K562 (cell line): ENCODE measurements around the gene DALRD3. TPM values are rescaled to one million over a fixed set of nuclear protein-coding genes. Genes with fewer than 3 reads are reported as not detected.
A peak's percentile ranks its signal among the peaks of the same experiment; 100 is the strongest.

Experiments used
- ATF2 ChIP-seq: sonication (generic); formaldehyde crosslinking; IDR thresholded peaks from 2 replicates; pipeline ENCODE4 v1.8.1; 2022; ENCODE audit warnings: missing genetic modification reagents
- ATF7 ChIP-seq: fragments of 450-650 bp; IDR thresholded peaks from 2 replicates; pipeline ENCODE4 v1.7.1; 2014; ENCODE audit warnings: mild to moderate bottlenecking, moderate library complexity
- BACH1 ChIP-seq: fragments of 200-800 bp; sonication (Bioruptor generic); IDR thresholded peaks from 2 replicates; pipeline ENCODE4 v1.6.1; 2016; ENCODE audit warnings: missing genetic modification characterization, missing compliant biosample characterization
- ERF ChIP-seq: fragments of 450-650 bp; formaldehyde crosslinking; IDR thresholded peaks from 2 replicates; pipeline ENCODE4 v1.4.0; 2020; ENCODE audit warnings: mild to moderate bottlenecking, mixed read lengths
- GTF3C2 ChIP-seq: IDR thresholded peaks from 3 replicates; pipeline ENCODE4 v1.6.1; 2011; ENCODE audit warnings: borderline replicate concordance, mild to moderate bottlenecking, moderate library complexity; ENCODE audit not compliant: insufficient read length; ENCODE audit errors: extremely low read depth
- HNRNPUL1 ChIP-seq: fragments of 200-400 bp; formaldehyde crosslinking; IDR thresholded peaks from 2 replicates; pipeline ENCODE4 v1.6.1; 2017; ENCODE audit warnings: low read length
- LCOR ChIP-seq: sonication (generic); formaldehyde crosslinking; IDR thresholded peaks from 2 replicates; pipeline ENCODE4 v1.8.0; 2022; ENCODE audit warnings: mild to moderate bottlenecking, missing genetic modification reagents
- POLR3G ChIP-seq: IDR thresholded peaks from 2 replicates; pipeline ENCODE4 v1.6.1; 2011; ENCODE audit not compliant: insufficient read length, insufficient replicate concordance; ENCODE audit errors: extremely low read depth
- POU5F1 ChIP-seq: fragments of 150-350 bp; IDR thresholded peaks from 2 replicates; pipeline ENCODE4 v1.6.1; 2014; ENCODE audit warnings: borderline replicate concordance, low read length, low read depth, mild to moderate bottlenecking; ENCODE audit not compliant: partially characterized antibody
- RBM14 ChIP-seq: fragments of 200-400 bp; formaldehyde crosslinking; IDR thresholded peaks from 2 replicates; pipeline ENCODE4 v1.6.1; 2018; ENCODE audit warnings: low read depth, mild to moderate bottlenecking, low read length, moderate library complexity, borderline replicate concordance; ENCODE audit not compliant: insufficient read depth
- ZKSCAN1 ChIP-seq: fragments of 150-350 bp; IDR thresholded peaks from 2 replicates; pipeline ENCODE4 v1.6.1; 2016; ENCODE audit warnings: low read depth, low read length
- ZNF561 ChIP-seq: fragments of 450-650 bp; formaldehyde crosslinking; conservative IDR thresholded peaks from 2 replicates; pipeline ENCODE4 v1.4.0; 2020; ENCODE audit warnings: mild to moderate bottlenecking, moderate library complexity
- polyA plus RNA-seq, 8 experiments: library from polyadenylated mRNA; depleted of rRNA in 4 of 8; stranded (reverse) in 5 of 8; unstranded in 3 of 8; fragments of >200 nt; fragmentation: Nextera tagmentation in 2 of 8; fragmentation: Illumina TruSeq in 1 of 8; extraction: Ambion mirVana in 2 of 8; extraction: Trizol in 1 of 8; gene quantifications; 2 replicates each; pipeline versions ENCODE4 v1.2.1 to v1.2.3, GENCODE V29; 2011 to 2014; ENCODE audit warnings: inconsistent platforms in 1 of 8, missing spikeins in 1 of 8
- total RNA-seq, 7 experiments: library from RNA; depleted of rRNA in 6 of 7; stranded (reverse); fragments of >200 nt in 6 of 7; fragmentation: Illumina TruSeq in 2 of 7; extraction: Trizol in 2 of 7; gene quantifications; 2 replicates each; pipeline versions ENCODE4 v1.2.1 to v1.2.3, GENCODE V29; 2011 to 2021; ENCODE audit warnings: low replicate concordance in 1 of 7
- TF ChIP-seq, protein P1 (sequence below), 2 experiments: fragments of 450-650 bp; IDR thresholded peaks; 2 replicates each; pipeline ENCODE4 v1.6.1; 2016; ENCODE audit warnings: mild to moderate bottlenecking in 2 of 2, borderline replicate concordance in 1 of 2, low read depth in 1 of 2, moderate library complexity in 1 of 2

Gene DALRD3
- total and polyA plus RNA-seq, 9 of the 15 experiments (the other 6 are each of a cell fraction or from before 2014, with no cell fraction given): 6.6 to 31.3 (median 14.4) TPM

DNA sequence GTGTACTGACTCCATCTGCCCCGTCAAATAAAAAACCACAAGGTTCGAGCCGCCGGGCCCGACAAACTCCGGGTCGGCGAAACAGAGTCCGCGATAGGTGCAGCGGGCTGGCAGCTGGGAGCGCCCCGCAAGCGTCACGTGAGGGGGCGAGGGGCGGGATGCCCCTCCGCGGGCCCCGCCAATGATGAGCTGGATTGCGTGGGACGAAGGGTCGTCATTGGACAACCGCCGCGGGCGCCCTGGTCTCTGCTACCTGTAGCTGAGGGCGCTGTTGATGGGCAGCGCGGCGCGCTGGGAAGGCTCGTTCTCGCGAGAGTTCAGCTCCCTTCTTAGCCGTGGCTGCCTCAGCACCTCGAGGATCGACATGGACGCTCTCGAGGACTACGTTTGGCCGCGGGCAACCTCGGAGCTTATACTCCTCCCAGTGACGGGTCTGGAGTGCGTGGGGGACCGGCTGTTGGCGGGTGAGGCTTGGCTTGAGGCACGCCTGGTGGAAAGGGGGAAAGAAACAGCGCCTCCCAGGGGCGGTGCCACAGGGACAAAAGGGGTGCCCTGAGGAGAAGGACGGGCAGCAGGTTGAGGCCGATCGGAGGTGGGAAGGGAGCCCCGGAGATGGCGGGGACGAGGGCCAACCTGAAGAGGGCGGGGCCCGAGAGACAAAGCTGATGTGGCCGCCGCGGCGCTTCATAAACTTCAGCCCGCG is 11.2 kb downstream of the DALRD3 start, which contains the start of gene WDR6 (continued):
- TF ChIP-seq BACH1 (tag) (no peak), POLR3G (no peak), RBM14 (no peak), ATF2 (CRISPR knock-in tag) (no peak), ZNF561 (no peak), LCOR (CRISPR knock-in tag) (peak; percentile 44; the same call in 1 of the 2 replicates), HNRNPUL1 (no peak), ATF7 (peak; percentile 63; the same call in 1 of the 2 replicates), GTF3C2 (no peak), ZKSCAN1 (no peak), ERF (CRISPR knock-in tag) (0 out of 2 replicates have a peak, but pooled peaks have one; percentile 63), POU5F1 (no peak)
- TF ChIP-seq, protein P1, sequence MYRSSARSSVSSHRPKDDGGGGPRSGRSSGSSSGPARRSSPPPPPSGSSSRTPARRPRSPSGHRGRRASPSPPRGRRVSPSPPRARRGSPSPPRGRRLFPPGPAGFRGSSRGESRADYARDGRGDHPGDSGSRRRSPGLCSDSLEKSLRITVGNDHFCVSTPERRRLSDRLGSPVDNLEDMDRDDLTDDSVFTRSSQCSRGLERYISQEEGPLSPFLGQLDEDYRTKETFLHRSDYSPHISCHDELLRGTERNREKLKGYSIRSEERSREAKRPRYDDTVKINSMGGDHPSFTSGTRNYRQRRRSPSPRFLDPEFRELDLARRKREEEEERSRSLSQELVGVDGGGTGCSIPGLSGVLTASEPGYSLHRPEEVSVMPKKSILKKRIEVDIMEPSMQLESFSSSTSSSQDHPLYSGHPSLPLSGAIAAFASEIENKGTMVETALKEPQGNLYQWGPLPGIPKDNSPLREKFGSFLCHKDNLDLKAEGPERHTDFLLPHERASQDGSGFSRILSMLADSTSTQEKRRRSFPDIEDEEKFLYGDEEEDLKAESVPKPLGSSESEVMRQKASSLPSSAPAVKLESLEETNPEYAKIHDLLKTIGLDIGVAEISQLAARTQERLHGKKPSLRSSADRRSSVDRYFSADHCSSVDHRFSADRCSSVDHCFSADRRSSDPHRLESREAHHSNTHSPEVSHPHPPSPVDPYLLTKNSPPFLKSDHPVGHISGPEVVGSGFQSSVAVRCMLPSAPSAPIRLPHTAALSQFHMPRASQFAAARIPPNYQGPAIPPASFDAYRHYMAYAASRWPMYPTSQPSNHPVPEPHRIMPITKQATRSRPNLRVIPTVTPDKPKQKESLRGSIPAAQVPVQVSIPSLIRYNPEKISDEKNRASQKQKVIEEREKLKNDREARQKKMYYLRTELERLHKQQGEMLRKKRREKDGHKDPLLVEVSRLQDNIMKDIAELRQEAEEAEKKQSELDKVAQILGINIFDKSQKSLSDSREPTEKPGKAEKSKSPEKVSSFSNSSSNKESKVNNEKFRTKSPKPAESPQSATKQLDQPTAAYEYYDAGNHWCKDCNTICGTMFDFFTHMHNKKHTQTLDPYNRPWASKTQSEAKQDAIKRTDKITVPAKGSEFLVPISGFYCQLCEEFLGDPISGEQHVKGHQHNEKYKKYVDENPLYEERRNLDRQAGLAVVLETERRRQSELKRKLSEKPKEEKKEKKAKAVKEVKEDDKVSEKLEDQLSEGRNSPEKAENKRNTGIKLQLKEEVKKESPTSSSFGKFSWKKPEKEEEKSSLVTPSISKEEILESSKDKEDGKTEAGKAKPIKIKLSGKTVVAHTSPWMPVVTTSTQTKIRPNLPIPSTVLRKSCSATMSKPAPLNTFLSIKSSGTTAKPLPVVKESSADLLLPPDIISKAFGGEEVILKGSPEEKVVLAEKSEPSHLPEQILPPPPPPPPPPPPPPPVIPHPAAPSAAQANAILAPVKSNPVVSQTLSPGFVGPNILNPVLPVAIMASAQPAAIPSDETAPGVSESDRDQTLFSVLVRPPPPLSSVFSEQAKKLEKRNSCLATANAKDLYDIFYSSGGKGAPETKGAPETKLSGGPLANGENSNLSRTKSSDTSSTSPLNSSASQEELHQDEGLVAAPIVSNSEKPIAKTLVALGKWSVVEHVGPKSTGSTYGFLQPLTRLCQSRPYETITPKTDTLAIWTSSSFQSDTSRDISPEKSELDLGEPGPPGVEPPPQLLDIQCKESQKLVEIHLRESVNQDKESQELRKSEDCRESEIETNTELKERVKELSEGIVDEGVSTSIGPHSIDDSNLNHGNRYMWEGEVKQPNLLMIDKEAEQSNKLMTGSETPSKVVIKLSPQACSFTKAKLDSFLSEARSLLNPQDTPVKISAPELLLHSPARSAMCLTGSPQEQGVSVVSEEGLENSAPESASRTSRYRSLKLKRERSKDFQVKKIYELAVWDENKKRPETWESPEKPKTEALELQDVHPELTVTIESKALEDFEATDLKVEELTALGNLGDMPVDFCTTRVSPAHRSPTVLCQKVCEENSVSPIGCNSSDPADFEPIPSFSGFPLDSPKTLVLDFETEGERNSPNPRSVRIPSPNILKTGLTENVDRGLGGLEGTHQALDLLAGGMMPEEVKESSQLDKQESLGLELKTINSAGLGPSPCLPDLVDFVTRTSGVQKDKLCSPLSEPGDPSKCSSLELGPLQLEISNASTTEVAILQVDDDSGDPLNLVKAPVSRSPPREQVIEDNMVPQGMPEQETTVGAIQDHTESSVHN (IDR thresholded peaks at IDR 0.05; ENCODE audit: borderline replicate concordance in 1 of 2, low read depth in 1 of 2): no peak
